ENCODE results near the gene PLEKHG3.

PLEKHG3 gene

DNA sequence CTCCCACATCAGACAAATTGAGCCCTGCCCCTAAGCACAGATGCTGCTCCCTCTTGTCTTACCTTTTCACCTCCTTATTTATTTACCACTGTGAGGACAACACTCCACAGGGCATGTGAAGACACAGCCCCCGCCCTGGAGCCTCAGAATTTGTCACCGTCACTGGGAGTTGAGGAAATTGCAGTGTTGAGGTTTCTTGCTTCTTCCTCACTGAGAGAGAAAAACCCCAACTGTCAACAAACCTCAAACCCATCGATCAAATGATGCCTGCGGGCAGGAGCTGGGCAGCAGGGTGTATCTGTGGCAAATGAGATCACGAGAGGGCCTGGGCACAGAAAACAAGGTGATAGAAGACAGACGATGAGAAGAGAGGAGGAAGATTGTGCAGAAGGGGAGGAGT lies 30.5 kb upstream of the PLEKHG3 start:
- H3K27me3 ChIP-seq (ENCODE audit: insufficient read depth, low read length, poor library complexity, severe bottlenecking), result no peaks in the 10 kb centered on the region
- H3K4me3 ChIP-seq (ENCODE audit: low read length, poor library complexity, severe bottlenecking), result no peak overlapping the region
- peaks cover 33% of the 10 kb centered on the region for H3K4me1 ChIP-seq (ENCODE audit: insufficient read depth, low read length, poor library complexity, severe bottlenecking)
- H3K4me2 ChIP-seq (ENCODE audit: low read depth, low read length, poor library complexity, severe bottlenecking), result peak overlapping the region; percentile 38
- H4K20me1 ChIP-seq (ENCODE audit: insufficient read depth, low read length, poor library complexity, severe bottlenecking), result no peaks in the 10 kb centered on the region
- H3K36me3 ChIP-seq (ENCODE audit: insufficient read depth, low read length), result no peaks in the 10 kb centered on the region
- TF ChIP-seq EZH2phosphoT487 (IDR thresholded peaks at IDR 0.05; ENCODE audit: borderline replicate concordance), result no peak
- TF ChIP-seq, protein P1, sequence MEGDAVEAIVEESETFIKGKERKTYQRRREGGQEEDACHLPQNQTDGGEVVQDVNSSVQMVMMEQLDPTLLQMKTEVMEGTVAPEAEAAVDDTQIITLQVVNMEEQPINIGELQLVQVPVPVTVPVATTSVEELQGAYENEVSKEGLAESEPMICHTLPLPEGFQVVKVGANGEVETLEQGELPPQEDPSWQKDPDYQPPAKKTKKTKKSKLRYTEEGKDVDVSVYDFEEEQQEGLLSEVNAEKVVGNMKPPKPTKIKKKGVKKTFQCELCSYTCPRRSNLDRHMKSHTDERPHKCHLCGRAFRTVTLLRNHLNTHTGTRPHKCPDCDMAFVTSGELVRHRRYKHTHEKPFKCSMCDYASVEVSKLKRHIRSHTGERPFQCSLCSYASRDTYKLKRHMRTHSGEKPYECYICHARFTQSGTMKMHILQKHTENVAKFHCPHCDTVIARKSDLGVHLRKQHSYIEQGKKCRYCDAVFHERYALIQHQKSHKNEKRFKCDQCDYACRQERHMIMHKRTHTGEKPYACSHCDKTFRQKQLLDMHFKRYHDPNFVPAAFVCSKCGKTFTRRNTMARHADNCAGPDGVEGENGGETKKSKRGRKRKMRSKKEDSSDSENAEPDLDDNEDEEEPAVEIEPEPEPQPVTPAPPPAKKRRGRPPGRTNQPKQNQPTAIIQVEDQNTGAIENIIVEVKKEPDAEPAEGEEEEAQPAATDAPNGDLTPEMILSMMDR (conservative IDR thresholded peaks at IDR 0.05; ENCODE audit: low read length), result no peak
- peak overlapping the region; percentile 53; the same call in 1 of the 2 replicates for H2AFZ ChIP-seq (ENCODE audit: low read length)
- no peaks in the 10 kb centered on the region for H3K9me3 ChIP-seq (ENCODE audit: insufficient read depth, low read depth, low read length)
- H3K9ac ChIP-seq (ENCODE audit: low read depth, low read length, poor library complexity, severe bottlenecking), result peak overlapping the region; percentile 50
- no peaks in the 10 kb centered on the region for H3F3A ChIP-seq (ENCODE audit: low read depth)
- H3K79me2 ChIP-seq (ENCODE audit: insufficient read depth, low read length), result no peaks in the 10 kb centered on the region
- H3K9me2 ChIP-seq (replicated peaks; ENCODE audit: low read depth, low read length), result no peaks in the 10 kb centered on the region

DNA sequence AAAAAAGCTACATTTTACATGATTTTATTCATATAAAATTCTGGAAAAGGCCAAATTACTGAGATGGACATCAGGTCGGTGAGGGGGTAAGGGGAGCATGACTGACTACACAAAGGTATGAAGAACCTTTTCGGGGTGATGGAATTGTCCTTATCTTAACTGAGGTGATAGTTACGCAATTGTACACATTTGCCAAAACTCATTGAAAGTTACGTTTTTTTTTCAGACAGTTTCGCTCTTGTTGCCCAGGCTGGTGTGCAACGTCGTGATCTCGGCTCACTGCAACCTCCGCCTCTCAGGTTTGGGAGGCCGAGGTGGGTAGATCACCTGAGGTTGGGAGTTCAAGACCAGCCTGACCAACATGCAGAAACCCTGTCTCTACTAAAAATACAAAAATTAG lies 29.4 kb upstream of the PLEKHG3 start:
- Histone ChIP-seq H4K20me1 (ENCODE audit: insufficient read depth, low read length, poor library complexity, severe bottlenecking) (no peaks in the 10 kb centered on the region), H3K9me3 (ENCODE audit: insufficient read depth, low read depth, low read length) (no peaks in the 10 kb centered on the region), H3K36me3 (ENCODE audit: insufficient read depth, low read length) (no peaks in the 10 kb centered on the region), H3K4me3 (ENCODE audit: low read length, poor library complexity, severe bottlenecking) (no peak overlapping the region), H3K9me2 (replicated peaks; ENCODE audit: low read depth, low read length) (no peaks in the 10 kb centered on the region), H3K4me2 (ENCODE audit: low read depth, low read length, poor library complexity, severe bottlenecking) (no peak overlapping the region), H3K27me3 (ENCODE audit: insufficient read depth, low read length, poor library complexity, severe bottlenecking) (no peaks in the 10 kb centered on the region), H3K79me2 (ENCODE audit: insufficient read depth, low read length) (no peaks in the 10 kb centered on the region), H2AFZ (ENCODE audit: low read length) (no peak overlapping the region), H3F3A (ENCODE audit: low read depth) (no peaks in the 10 kb centered on the region), H3K4me1 (ENCODE audit: insufficient read depth, low read length, poor library complexity, severe bottlenecking) (peaks cover 33% of the 10 kb centered on the region), H3K9ac (ENCODE audit: low read depth, low read length, poor library complexity, severe bottlenecking) (no peak overlapping the region)
- TF ChIP-seq, protein P1 (conservative IDR thresholded peaks at IDR 0.05; ENCODE audit: low read length), result no peak
- TF ChIP-seq EZH2phosphoT487 (IDR thresholded peaks at IDR 0.05; ENCODE audit: borderline replicate concordance), result no peak

DNA sequence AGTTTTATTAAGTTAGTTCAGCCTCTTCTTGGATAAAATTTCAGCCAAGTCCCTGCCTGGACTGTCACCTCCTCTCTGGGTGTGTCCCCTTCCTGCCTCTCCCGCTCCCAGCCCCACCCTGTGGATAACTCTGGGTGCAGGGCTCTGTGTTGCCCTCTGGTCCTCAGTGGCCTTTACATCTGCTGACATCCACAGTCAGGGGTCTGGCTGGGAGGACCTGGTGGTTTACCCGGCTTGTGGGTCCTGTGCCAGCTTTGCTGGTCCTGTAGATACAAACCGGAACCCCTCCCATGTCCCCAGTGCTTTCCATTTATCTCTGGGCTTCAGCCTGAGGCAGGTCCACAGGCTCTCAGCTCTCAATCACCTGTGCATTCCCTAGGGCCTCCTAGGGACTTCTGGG lies 28.9 kb upstream of the PLEKHG3 start:
- no peak overlapping the region for H3K4me3 ChIP-seq (ENCODE audit: low read length, poor library complexity, severe bottlenecking)
- no peaks in the 10 kb centered on the region for H3K9me3 ChIP-seq (ENCODE audit: insufficient read depth, low read depth, low read length)
- no peaks in the 10 kb centered on the region for H4K20me1 ChIP-seq (ENCODE audit: insufficient read depth, low read length, poor library complexity, severe bottlenecking)
- no peak overlapping the region for H3K4me2 ChIP-seq (ENCODE audit: low read depth, low read length, poor library complexity, severe bottlenecking)
- no peak for TF ChIP-seq EZH2phosphoT487 (IDR thresholded peaks at IDR 0.05; ENCODE audit: borderline replicate concordance)
- TF ChIP-seq, protein P1 (conservative IDR thresholded peaks at IDR 0.05; ENCODE audit: low read length), result no peak
- H3K27me3 ChIP-seq (ENCODE audit: insufficient read depth, low read length, poor library complexity, severe bottlenecking), result no peaks in the 10 kb centered on the region
- no peaks in the 10 kb centered on the region for H3K36me3 ChIP-seq (ENCODE audit: insufficient read depth, low read length)
- no peak overlapping the region for H3K9ac ChIP-seq (ENCODE audit: low read depth, low read length, poor library complexity, severe bottlenecking)
- no peaks in the 10 kb centered on the region for H3F3A ChIP-seq (ENCODE audit: low read depth)
- H3K79me2 ChIP-seq (ENCODE audit: insufficient read depth, low read length), result no peaks in the 10 kb centered on the region
- H3K4me1 ChIP-seq (ENCODE audit: insufficient read depth, low read length, poor library complexity, severe bottlenecking), result peaks cover 33% of the 10 kb centered on the region
- H3K9me2 ChIP-seq (replicated peaks; ENCODE audit: low read depth, low read length), result no peaks in the 10 kb centered on the region
- no peak overlapping the region for H2AFZ ChIP-seq (ENCODE audit: low read length)

All from Loucy (cell line).